NCI-H446 treated with DMSO at 0.1 percent for 48 hours (cell line): ENCODE data around the gene SIGLEC8.
"Not testable (repeated sequence)": the region's sequence is repeated elsewhere in the genome, so short reads cannot be mapped to it uniquely, and the experiment has no call there.

Source experiments
- DNase-seq: peaks from one replicate; lab custom pipeline; 2025; lab: John Stamatoyannopoulos, UW

SIGLEC8 gene

GRCh38 chr19:51473009-51473707 is 14.9 kb upstream of the SIGLEC8 start:
- peak; percentile 25 for DNase-seq

GRCh38 chr19:51472607-51473006 is 14.4 kb upstream of the SIGLEC8 start:
- DNase-seq: no peak

GRCh38 chr19:51471527-51471926 is 13.3 kb upstream of the SIGLEC8 start:
- DNase-seq: no peak

GRCh38 chr19:51470966-51471365 is 12.7 kb upstream of the SIGLEC8 start:
- DNase-seq: no peak

DNA sequence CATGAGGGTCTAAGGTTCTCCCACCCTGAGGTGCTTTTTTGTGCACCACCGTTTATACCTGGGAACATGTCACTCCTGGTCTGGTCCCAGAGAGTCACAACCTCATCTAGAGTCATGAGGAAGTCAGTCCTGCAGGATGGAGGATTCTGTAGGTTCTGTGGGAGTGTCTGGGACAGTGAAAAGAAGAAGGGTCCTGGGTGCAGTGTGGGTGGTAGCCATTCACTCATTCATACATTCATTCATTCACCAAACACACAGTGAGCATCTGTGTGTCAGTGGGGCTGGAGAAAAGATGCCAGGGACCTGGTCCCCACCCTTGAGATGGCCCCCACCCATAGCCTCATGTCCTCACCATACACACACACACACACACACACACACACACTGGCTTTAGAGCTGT is 11.4 kb upstream of the SIGLEC8 start:
- DNase-seq: no peak

DNA sequence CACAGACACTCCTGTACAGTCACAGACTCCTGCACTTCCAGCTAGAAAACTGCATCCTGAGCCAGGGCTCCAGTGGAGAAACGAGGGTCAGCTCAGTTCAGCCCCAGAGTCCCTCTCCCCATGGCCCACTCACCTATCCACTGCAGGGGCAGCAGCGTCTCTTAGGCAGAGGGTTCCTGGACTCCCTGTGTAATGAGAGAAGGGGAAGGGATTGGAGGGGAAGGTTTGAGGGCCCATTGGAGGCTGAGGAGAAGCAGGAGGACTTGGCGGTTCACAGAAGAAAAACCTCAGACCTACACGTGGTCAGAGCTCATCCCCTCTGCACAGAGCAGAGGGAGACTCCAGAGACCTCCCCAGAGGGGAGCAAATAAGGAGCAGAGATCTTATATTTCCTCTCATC is 10.9 kb upstream of the SIGLEC8 start:
- DNase-seq: no peak

DNA sequence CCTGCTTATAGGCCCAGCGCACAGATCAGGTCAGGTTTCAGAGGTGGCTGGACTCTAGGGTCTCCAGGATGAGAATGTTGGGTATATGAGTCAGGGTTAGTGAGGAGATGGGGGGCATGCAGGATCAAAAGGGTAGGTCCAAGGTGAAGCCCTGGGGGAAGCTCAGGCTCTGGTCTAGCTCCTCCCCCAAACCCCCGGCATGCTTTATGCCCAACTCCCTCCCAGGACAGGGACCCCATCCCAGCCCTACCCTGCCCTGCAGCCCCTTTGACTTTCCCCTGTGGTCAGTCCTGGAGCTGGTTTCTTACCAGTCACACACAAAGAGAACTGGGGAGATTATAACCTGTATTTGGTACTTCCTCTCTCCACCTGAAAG is 10.3 kb upstream of the SIGLEC8 start:
- no peak for DNase-seq

GRCh38 chr19:51467864-51468544 is 9.8 kb upstream of the SIGLEC8 start:
- DNase-seq: no peak

DNA sequence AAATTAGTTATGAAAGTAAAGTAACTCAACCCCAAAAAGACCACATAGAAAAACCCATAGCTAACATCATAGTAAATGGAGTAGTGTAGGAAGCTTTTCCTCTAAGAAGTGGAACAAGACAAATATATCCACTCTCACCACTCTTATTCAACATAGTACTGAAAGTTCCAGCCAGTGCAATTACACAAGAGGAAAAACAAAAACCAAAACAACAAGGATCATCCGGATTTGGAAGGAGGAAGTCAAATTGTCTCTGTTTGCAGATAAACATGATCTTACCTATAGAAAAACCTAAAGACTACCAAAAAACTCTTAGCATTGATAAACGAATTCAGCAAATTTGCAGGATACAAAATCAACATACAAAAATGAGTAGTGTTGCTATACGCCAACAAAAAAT is 8.5 kb upstream of the SIGLEC8 start:
- DNase-seq: no peak

DNA sequence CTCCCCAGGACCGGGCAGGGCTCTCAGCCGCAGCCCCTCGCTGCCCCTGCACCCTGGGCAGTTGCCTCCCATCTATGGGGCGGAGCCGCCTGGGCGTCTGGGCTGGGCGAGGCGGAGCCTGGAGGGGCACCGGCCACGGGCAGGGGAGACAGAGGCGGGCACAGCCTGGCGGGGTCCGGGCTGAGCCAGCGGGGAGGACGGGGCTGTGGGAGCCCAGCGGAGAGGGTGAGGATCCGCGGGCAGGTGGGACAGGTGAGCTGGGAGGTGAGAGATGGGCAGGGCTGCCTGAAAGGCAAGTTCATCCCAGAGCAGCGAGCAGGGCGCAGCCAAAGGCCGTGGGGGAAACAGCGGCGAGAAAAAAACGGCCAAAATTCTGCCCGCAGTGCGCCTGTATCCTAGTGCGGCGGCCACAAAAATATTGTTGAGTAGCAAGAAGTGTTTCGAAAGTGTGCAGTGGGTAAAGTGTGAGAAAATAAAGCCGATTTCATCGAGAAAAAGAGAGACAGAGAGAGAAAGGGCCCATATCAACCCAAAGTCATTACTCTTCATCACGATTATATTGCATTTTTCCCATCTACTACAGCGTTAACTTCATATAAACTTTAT is 5.8 kb upstream of the SIGLEC8 start:
- DNase-seq: not testable (repeated sequence)

DNA sequence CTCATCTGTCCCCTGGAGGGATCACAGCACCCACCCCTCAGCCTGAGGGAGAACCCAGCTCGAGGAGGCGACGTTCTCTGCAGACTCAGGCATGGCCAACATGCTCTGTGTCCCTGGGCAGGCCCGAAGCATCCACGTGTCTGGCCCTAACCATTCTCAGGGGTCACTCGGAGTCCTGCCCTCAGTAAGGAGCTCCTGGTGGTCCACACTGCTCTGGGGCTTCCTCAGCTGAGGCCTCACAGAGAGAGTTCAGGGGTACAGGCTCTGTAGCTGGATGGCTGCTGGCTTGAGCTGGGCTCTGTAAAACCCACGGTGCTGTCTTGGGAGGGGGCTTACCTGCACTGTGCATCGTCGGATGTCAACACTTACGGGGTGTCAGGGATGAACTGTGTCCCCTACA is 4.4 kb upstream of the SIGLEC8 start:
- DNase-seq: no peak

DNA sequence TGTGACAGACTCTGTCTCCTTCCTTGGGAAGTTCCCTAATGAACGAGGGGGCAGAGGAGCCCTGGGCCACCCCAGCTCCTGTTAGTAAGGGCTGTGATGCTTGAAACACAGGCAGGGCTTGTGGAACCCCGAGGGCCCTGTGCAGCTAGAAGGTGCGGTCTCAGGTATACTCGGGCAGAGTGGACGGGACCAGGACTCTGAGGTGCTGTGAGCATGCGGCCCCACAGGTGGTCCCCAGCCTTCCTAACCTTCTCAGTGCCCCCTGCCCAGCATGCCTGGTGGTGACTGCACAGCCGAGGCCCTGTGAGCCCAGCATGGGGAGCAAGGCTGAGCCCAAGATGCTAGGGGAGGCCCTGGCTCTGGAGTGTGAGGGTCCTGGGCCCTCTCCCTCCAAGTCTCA is 4.0 kb upstream of the SIGLEC8 start:
- no peak for DNase-seq

DNA sequence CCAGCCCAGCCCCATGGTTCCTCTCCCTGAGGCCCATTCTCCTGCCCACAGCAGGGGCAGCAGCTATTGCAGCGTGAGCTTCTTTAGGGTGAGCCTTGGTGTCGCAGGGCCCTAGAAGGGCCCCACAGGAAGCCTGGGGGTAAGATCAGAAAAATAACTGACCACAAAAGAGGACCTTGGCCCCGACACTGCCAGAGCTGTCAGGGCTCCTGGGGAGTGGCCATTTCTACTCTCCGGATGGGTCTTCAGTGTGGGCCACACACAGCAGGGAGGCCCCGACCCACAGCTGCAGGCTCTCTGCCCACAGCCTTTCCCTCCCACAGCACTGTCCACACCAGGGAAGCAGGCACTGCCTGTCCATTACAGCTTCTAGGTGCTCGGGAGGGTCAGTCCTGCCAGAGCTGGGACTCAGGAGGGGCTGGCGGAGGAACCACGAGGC is 3.5 kb upstream of the SIGLEC8 start:
- DNase-seq: no peak

DNA sequence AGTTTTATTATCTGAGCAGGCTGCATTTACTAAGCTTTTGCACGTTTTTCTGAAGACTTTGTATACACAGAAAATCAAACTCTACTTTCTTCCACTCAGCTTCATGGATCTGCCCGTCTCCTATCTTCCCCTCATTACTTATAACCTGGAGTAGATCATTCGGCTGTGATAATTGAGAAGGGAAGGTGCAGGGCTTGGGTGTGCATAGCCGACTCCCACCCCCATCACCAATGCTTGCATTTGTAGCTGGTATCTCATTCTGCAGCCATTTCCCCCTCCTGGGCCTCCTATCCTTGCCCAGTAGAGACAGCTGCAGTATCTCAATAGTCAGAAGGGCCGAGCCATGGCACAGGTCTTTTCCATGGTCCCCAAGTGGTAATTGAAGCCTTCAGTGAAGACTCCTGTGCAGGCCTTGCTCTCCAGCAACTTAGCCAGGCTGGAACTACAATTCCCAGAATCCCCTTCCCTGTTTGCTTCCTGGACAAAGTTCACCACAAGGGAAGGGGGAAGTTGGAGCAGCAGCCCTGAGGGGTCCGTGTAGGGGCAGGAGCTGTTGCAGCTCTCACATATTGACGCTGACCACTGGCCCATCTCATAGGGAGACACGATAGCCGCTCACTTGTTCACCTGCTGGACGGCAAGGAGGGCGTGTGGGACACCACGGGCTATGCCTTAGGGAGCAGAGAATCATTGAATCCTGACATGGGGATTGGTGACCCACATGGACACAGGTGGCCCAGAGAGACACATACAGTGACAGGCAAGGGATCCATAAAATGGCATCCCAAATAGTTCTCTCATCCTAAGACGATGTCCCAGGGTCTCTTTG is 2.1 kb upstream of the SIGLEC8 start:
- DNase-seq: peak; percentile 4

DNA sequence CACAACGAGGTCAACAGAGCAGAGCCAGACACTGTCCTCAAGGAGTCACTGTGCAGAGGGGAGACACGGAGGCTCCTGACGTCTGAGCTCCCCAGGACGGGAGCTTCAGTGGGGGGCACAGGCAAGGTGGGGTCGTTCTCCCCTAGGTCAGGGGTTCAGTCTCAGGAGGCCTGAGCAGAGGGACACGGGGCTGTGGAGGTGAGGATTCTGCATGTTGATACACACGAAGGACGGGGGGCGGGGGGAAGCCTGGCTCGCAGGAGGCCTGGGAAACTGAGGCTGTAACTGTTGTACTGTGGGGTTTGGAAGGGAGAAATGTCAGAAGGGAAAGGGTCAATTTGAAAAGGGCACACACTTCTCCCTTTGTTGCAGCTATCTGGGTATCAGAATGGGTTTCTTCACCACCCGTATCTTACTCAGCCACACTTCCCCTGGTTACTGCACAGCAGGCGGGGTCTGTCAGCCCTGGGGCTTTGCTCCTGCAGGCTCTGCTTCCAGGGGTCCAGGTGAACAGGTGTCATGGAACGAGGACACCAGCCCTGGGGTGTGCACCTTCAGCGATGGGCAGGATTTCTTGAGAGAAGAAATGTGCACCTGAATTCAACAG is 748 bp upstream of the SIGLEC8 start:
- no peak for DNase-seq

GRCh38 chr19:51457351-51458013 is 772 bp downstream of the SIGLEC8 start:
- DNase-seq: no peak

DNA sequence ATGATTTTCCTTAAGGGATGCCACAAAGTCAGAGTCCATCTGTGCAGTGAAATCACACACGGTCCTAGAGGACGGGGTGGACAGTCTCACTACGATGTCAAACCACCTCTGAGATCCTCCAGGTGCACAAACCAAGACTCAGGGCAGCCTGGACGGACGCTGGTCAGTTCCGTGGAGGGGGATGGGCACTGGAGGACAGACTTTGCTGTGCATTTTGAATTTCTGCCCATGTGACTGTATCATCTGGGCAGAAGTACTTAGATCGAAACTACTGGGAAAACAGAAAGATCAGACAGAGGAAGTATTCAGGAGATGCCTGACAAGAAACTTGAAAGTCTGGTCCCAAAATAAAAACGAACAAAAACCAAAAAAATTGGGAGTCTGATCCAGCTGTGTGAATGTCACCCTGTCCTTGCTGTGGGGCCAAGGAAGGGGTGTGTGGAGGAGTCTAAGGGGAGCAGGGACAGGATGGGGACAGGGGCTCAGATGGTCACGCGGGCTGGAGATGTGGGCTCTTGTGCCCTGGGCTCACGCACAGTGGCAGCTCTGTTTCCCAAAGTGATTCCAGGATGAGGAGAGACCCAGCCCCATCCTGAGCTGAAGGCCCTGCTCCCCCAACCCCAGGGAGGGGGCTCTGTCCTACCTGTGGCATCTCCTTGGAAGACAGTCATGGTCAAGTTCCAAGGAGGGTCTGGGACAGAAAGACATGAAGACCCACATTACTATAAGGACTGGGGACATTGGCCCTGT is 1.5 kb downstream of the SIGLEC8 start:
- DNase-seq: no peak

DNA sequence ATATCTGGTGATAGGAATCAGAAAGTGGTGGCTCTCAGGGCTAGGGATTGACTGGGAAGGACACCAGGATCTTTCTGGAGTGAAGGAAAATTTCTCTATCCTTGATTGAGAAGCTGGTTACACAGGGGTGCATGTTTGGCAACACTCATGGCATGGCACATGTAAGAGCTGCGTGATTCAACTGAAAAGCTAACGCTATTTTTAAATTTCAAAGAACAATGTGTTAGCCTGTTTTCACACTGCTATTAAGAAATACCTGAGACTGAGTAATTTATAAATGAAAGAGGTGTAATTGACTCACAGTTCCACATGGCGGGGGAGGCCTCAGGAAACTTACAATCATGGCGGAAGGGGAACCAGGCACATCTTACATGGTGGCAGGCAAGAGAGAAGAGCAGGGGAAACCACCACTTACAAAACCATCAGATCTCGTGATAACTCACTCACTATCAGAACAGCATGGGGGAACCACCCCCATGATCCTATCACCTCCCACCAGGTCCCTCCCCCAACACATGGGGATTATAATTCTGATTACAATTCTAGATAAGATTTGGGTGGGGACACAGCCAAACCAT is 7.4 kb downstream of the SIGLEC8 start:
- no peak for DNase-seq

- DNase-seq: no peak
These were observed 9.7 kb downstream of the SIGLEC8 start for GRCh38 chr19:51448411-51449016.

GRCh38 chr19:51448011-51448410 is 10.2 kb downstream of the SIGLEC8 start:
- DNase-seq: no peak
